ENCODE measurements around the gene SEC16A. TPM values are rescaled to one million over a fixed set of nuclear protein-coding genes. Genes with fewer than 3 reads are reported as not detected.

The SEC16A gene
- total and polyA plus RNA-seq, 4 donors, result 21.7 to 96.1 (median 66.0) TPM

- no peak for TF ChIP-seq REST (IDR thresholded peaks at IDR 0.05)
Measured at GRCh38 chr9:136463578-136463977, 19.3 kb downstream of the SEC16A start (continued).

- no peak overlapping the region for H3K4me3 ChIP-seq (ENCODE audit: low read depth in 1 of 3, low read length in 3 of 3)
- H3K27ac ChIP-seq (ENCODE audit: low read depth in 1 of 2, low read length in 2 of 2), result no peak overlapping the region
- no peak for DNase-seq (ENCODE audit: low spot score)
- H3K9me3 ChIP-seq (ENCODE audit: control insufficient read depth in 4 of 4, low read length in 3 of 4), result no peaks in the 10 kb centered on the region
- H3K27me3 ChIP-seq (ENCODE audit: control insufficient read depth in 4 of 4, insufficient read depth in 4 of 4, low read length in 3 of 4), result no peaks in the 10 kb centered on the region
- 93% methylated on average over 17 of the region's 17 CpGs for WGBS
- no peak overlapping the region for H3K9ac ChIP-seq (ENCODE audit: low read depth in 1 of 2, low read length in 2 of 2)
- no peaks in the 10 kb centered on the region for H3K4me1 ChIP-seq (ENCODE audit: control insufficient read depth in 4 of 4, insufficient read depth in 4 of 4, low read length in 3 of 4)
- H3K36me3 ChIP-seq (ENCODE audit: control insufficient read depth in 4 of 4, insufficient read depth in 3 of 4, low read depth in 1 of 4, low read length in 3 of 4), result peaks cover 45 to 93% (median 75%) of the 10 kb centered on the region in 4 donors
- TF ChIP-seq RXRA (IDR thresholded peaks at IDR 0.05) (no peak), HNF4A (conservative IDR thresholded peaks at IDR 0.05) (no peak), FOXA2 (IDR thresholded peaks at IDR 0.05) (no peak)
- TF ChIP-seq, protein P1, sequence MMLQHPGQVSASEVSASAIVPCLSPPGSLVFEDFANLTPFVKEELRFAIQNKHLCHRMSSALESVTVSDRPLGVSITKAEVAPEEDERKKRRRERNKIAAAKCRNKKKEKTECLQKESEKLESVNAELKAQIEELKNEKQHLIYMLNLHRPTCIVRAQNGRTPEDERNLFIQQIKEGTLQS (IDR thresholded peaks at IDR 0.05), result no peak
Measured at GRCh38 chr9:136462664-136463063, 20.2 kb downstream of the SEC16A start.

DNA sequence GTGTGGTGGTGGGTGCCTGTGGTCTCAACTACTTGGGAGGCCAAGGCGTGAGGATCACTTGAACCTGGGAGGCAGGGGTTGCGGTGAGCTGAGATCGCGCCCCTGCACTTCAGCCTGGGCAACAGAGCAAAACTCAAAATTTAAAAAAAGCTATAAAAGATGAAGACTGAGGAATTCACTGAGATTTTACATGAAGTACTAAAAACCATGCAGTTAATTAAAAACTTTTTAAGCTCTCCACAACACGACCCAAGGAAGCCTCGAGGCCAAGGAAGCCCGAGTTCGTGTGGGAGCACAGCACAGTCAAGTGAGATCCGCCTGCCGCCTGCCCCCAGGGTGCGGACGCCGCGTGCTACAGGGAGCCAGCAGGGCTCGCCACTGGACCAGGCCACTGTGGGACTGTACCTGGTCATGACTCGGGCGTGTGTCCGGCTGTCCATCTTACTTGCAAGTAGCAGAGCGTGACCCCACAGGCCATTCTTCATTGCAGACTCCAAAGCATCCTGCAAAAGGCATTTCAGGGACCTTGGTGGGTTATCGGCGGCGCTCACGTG is 22.0 kb downstream of the SEC16A start:
- WGBS, result 97% methylated on average over 23 of the region's 23 CpGs
- H3K4me1 ChIP-seq (ENCODE audit: control insufficient read depth in 4 of 4, insufficient read depth in 4 of 4, low read length in 3 of 4), result no peaks in the 10 kb centered on the region
- no peak for DNase-seq (ENCODE audit: low spot score)
- peaks cover 42 to 93% (median 74%) of the 10 kb centered on the region in 4 donors for H3K36me3 ChIP-seq (ENCODE audit: control insufficient read depth in 4 of 4, insufficient read depth in 3 of 4, low read depth in 1 of 4, low read length in 3 of 4)
- no peaks in the 10 kb centered on the region for H3K9me3 ChIP-seq (ENCODE audit: control insufficient read depth in 4 of 4, low read length in 3 of 4)
- TF ChIP-seq MAX (IDR thresholded peaks at IDR 0.05), result no peak
- TF ChIP-seq SP1 (IDR thresholded peaks at IDR 0.05), result no peak
- TF ChIP-seq TAF1 (conservative IDR thresholded peaks at IDR 0.05), result no peak
- TF ChIP-seq GABPA (IDR thresholded peaks at IDR 0.05 in 1 of 2, conservative IDR thresholded peaks at IDR 0.05 in 1 of 2), result no peak
- no peak for TF ChIP-seq YY1 (IDR thresholded peaks at IDR 0.05)
- no peak for TF ChIP-seq HNF4G (IDR thresholded peaks at IDR 0.05)
- TF ChIP-seq FOXA2 (IDR thresholded peaks at IDR 0.05), result no peak
- TF ChIP-seq, protein P1 (IDR thresholded peaks at IDR 0.05), result no peak
- H3K27me3 ChIP-seq (ENCODE audit: control insufficient read depth in 4 of 4, insufficient read depth in 4 of 4, low read length in 3 of 4), result no peaks in the 10 kb centered on the region
- no peak overlapping the region for H3K9ac ChIP-seq (ENCODE audit: low read depth in 1 of 2, low read length in 2 of 2)
- H3K27ac ChIP-seq (ENCODE audit: low read depth in 1 of 2, low read length in 2 of 2), result no peak overlapping the region
- H3K4me3 ChIP-seq (ENCODE audit: low read depth in 1 of 3, low read length in 3 of 3), result no peak overlapping the region

DNA sequence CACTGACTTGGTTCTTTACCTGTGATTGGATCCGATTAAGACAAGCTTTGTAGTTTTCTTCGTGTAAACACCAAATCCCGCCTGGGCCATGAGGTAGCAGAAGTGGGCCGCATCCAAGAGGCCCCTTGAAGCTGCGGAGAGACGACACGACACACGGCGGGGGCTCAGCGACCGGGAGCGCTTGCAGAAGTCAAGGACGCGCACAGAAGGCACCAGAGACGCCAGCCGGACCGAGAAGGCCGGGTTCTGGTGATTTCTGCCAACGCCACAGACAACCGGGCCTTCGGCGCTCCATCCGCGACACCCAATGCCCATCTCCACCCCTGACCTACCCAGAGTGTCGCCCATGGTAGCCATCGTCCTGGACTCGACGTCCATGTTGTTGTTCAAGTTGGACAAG is 23.4 kb downstream of the SEC16A start:
- WGBS, result 96% methylated on average over 28 of the region's 28 CpGs
- Histone ChIP-seq H3K27me3 (ENCODE audit: control insufficient read depth in 4 of 4, insufficient read depth in 4 of 4, low read length in 3 of 4) (no peaks in the 10 kb centered on the region), H3K27ac (ENCODE audit: low read depth in 1 of 2, low read length in 2 of 2) (no peak overlapping the region), H3K36me3 (ENCODE audit: control insufficient read depth in 4 of 4, insufficient read depth in 3 of 4, low read depth in 1 of 4, low read length in 3 of 4) (peaks cover 41 to 93% (median 76%) of the 10 kb centered on the region in 4 donors), H3K9me3 (ENCODE audit: control insufficient read depth in 4 of 4, low read length in 3 of 4) (no peaks in the 10 kb centered on the region), H3K4me1 (ENCODE audit: control insufficient read depth in 4 of 4, insufficient read depth in 4 of 4, low read length in 3 of 4) (no peaks in the 10 kb centered on the region), H3K4me3 (ENCODE audit: low read depth in 1 of 3, low read length in 3 of 3) (no peak overlapping the region), H3K9ac (ENCODE audit: low read depth in 1 of 2, low read length in 2 of 2) (no peak overlapping the region)
- DNase-seq (ENCODE audit: low spot score), result no peak
- no peak for TF ChIP-seq EGR1 (IDR thresholded peaks at IDR 0.05; ENCODE audit: low read depth in 2 of 2)
- no peak for TF ChIP-seq SP1 (IDR thresholded peaks at IDR 0.05)
- TF ChIP-seq, protein P2, sequence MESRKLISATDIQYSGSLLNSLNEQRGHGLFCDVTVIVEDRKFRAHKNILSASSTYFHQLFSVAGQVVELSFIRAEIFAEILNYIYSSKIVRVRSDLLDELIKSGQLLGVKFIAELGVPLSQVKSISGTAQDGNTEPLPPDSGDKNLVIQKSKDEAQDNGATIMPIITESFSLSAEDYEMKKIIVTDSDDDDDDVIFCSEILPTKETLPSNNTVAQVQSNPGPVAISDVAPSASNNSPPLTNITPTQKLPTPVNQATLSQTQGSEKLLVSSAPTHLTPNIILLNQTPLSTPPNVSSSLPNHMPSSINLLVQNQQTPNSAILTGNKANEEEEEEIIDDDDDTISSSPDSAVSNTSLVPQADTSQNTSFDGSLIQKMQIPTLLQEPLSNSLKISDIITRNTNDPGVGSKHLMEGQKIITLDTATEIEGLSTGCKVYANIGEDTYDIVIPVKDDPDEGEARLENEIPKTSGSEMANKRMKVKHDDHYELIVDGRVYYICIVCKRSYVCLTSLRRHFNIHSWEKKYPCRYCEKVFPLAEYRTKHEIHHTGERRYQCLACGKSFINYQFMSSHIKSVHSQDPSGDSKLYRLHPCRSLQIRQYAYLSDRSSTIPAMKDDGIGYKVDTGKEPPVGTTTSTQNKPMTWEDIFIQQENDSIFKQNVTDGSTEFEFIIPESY (IDR thresholded peaks at IDR 0.05), result no peak
- TF ChIP-seq, protein P1 (IDR thresholded peaks at IDR 0.05), result no peak
- TF ChIP-seq REST (IDR thresholded peaks at IDR 0.05), result no peak

All from liver (tissue), 9 donors.